ENCODE data around the gene OR8D2.
"Not testable (repeated sequence)": the region's sequence is repeated elsewhere in the genome, so short reads cannot be mapped to it uniquely, and the experiment has no call there.

OR8D2 gene

DNA sequence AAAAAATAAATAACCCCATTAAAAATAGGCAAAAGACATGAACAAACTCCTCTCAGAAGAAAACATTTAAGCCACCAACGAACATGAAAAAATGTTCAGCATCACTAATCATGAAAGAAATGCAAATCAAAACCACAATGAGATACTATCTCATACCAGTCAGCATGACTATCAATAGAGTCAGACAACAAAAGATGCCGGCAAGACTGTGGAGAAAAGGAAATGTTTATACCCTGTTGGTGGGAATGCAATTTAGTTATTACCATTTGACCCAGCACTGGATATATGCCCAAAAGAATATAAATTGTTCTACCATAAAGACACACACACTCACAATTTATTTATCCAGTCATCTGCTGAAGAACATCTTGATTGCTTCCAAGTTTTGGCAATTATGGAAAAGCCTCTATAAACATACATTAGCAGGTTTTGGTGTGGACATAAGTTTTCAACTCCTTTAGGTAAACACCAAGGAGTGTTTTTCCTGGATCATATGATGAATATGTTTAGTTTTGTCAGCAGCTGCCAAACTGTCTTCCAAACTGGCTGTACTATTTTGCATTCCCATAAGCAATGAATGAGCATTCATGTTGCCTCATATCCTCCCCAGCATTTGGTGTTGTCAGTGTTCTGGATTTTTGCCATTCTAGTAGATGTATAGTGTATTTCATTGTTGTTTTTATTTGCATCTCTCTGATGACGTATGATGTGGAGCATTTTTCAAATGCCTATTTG, 34.2 kb downstream of the OR8D2 start:
- no peak for DNase-seq

GRCh38 chr11:124278261-124278660, 41.7 kb downstream of the OR8D2 start:
- no peak for DNase-seq

DNA sequence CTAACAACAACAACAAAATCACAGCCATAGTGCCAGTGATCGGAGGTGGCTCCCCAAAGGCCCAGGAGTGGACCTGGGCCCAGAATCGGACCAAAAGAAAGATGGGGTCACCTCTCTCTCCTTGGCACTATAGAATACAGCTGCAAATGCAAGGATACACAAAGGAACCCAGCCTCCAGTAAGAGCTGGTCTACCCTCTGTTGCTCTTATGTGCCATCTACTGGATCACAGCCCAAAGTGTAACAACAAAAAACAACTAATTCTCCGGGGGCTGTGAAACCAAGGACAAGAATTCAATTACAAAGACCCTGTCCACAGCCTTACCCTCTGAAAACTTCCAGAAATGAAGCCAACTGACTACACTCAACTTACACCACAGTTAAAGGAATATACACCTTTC, 42.2 kb downstream of the OR8D2 start:
- no peak for DNase-seq

DNA sequence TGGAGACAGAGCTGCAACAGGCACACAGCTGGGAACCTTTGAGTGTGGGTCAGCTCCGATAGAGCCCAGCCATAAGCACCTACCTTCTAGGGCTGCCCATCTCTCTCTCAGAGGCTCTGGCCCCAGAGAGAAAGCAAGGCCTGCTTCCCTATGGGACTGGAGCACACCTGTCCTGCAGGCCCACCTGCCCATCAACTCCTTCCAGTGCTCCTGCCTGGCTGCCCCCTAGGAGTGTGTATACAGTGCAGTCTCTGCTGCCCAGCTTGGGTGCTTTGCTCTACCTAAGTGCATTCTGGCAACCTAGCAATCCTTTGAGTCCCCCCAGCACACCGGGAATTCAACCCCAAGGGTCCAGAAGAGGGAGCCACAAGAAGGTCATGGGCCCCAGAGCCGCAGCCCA, 42.8 kb downstream of the OR8D2 start:
- no peak for DNase-seq

GRCh38 chr11:124276081-124276480, 43.9 kb downstream of the OR8D2 start:
- no peak for DNase-seq

DNA sequence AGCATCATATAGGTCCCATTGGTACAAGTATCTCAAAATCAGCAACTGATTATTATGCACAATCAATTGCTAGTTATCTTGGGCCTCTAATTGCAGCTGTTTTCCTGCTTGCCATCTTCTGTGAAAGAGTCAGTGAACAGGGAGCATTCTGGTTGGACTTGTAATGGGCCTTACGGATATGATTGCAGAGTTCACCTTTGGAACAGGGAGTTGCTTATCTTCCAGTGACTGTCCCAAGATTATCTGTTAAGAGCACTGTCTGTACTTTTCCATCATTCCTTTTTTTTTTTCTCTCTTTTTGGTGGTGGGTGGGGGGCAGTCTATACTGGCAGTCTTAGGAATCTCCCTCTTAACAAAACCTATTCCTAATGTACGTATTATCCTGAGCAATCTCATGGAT, 46.0 kb downstream of the OR8D2 start:
- no peak for DNase-seq

DNA sequence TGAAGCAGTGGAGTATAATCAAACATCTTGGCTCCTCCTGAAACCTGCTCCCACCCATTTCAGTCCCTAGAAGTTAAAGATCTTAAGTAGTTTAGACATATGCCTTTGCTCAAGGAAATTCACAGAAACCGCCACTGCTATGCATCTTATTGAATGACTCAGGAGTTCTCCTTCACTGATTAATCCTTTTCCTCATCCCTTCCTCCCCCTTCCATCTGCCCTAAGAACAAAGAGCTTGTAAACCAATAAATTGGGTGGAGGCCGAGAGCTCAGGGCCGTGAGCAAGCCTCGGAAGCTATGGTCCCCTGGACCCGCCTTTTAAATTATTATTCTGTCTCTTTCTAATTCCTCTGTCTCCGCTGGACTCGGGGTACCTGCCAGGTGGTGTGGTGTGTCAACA, 49.1 kb downstream of the OR8D2 start:
- not testable (repeated sequence) for DNase-seq

All from CD4-positive, alpha-beta T cell treated with Interleukin-21 for 1 hour (primary cell).